HG02970 (cell line): ENCODE results near the gene PTPRE.

Experiments
- ATAC-seq: cut with Tn5 transposase; IDR thresholded peaks from one replicate; pipeline ENCODE4 v1.9.1; 2021; ENCODE audit warnings: mild to moderate bottlenecking, moderate library complexity, moderate number of reproducible peaks; ENCODE audit not compliant: unreplicated experiment, low FRiP score

Gene PTPRE

GRCh38 chr10:128017822-128018221, 110.9 kb downstream of the PTPRE start:
- no peak for ATAC-seq

DNA sequence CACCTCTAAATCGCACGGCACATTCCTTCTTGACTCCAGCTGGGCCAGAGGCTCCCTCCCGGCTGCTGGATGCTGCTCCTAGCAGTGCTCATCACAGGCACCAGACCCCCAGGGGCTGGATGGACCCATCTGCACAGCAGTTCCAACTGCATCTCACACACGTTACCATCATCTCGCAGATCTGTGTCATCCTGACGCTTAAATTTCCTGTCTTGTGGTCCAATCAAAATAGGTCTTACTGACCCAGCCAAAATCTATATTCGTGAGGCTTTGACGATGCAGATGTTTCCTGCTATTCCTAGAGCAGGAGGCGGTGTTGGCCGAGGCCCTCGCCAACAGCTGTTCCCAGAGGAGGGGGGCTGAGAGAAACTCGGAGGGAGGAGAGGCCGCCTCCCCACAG, 111.3 kb downstream of the PTPRE start:
- no peak for ATAC-seq

GRCh38 chr10:128018691-128019090, 111.8 kb downstream of the PTPRE start:
- no peak for ATAC-seq

GRCh38 chr10:128022261-128023196, 115.6 kb downstream of the PTPRE start:
- ATAC-seq: no peak

DNA sequence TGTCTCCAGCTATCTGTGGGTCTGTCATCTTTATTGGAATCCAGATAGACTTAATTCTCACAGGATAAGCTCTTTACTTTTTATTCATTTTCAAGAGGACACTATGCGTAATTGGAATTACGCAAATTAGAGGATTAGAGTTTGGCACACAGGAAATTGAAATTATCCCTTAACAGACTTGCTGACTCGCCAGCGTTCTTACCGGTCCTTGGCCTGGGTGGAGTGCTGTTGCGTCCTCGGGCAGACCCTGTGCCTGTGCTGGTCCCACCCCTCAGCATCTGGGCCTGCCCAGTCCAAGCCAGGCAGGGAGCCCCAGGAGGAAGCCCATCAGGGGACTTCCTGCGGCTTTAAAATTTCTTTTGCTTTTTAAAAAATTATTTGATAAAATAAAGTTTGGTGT, 117.5 kb downstream of the PTPRE start:
- ATAC-seq: no peak

GRCh38 chr10:128025437-128025836, 118.5 kb downstream of the PTPRE start:
- no peak for ATAC-seq

- ATAC-seq: no peak
Measured at GRCh38 chr10:128025951-128026350, 119.0 kb downstream of the PTPRE start.

DNA sequence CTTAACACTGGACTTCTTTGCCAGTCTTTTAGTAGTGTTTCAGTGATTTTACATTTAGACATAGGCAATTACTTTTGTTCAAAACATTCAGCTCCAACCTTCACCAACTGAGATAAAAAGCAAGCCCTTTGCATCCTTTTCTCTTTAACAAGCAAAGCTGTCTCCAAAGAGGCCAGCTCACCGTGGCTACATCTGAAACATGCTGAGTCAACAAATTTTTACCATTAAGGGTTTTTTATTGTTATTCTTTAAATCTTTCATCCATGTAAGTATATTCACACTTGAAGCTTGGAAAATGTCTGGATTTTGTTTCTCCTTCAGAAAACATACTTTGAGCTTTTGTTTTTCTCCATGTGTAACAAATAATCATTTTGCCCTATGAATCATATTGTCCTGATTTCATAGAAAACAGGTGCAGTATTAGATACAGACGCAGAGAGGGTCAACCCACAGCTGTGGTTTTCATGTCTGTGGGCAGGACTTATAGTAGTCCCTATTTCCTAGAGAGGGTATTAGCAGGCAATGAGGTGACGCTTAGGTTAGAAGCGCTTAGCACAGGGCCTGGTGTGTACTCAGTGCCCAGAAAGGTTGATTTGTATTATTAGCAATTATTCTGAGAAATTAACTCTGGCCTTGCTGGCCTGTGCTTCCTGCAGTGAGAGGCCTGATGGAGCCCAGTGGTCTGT, 119.9 kb downstream of the PTPRE start:
- ATAC-seq: no peak

DNA sequence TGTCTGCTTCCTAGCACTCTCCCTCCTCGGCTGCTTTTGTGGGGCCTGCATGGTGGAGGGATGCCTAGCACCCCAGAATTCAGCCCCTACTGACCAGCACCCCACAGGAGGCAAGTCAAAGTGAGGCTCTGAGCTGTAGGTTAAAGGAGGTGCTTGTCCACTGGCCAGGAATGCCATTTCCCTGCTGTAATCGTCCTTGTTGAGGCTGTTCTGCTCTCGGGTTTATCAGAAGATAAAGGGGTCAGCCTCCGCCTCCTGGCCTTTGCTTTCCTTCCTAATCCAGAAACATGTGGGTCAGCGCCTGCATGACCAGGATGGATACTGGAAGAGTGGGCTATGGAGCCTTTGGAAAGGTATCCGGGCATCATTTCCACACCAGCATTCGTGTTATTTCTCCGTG, 120.4 kb downstream of the PTPRE start:
- no peak for ATAC-seq

GRCh38 chr10:128027822-128028507, 121.1 kb downstream of the PTPRE start:
- ATAC-seq: no peak

- no peak for ATAC-seq
Measured at GRCh38 chr10:128028508-128029289, 121.8 kb downstream of the PTPRE start.

DNA sequence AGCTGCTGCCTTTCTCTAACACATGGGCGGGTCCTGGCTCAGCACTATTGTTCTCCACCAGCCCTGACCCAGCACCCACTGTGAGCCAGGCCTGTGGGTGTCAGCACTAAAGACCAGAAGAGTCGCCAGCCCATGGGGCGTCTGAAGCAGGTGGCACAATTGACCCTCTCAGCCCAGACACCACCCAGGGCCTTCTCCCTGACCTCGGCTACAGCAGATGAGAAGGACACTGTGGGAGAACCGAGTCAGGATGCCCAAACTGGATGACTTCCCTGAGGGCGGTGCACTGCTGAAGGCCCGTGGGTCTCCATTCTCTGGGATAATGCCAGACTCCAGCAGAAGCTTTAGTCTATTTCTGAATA, 122.4 kb downstream of the PTPRE start:
- no peak for ATAC-seq

- no peak for ATAC-seq
Measured at GRCh38 chr10:128029731-128030369, 122.9 kb downstream of the PTPRE start.

DNA sequence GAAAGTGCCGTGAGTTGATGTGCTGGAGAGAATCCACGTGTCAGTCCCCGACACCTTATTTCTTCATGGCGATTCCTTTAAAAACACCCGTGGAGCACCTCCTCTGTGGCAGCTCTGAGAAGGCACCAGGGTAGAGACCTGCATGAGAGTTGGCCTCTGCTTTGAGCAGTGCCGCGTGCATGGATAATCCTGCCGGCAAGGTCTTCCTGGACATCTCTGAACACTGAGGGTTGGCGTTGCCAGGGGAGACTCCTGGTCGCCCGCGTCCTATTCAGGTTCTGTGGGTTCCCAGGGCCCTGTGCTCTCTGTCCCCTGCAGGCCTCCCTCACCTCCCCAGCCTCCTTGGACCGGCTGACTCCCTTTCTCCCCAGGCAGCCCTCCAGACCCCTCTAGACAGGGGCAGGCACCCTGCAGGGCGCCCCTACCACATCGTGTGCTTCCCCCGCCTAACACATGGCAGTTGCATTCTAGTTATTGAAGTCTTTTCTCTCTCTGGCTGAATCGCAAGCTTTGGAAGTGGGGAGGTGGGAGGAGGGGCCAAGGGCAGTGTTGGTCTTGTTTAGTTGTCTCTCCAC, 123.7 kb downstream of the PTPRE start:
- no peak for ATAC-seq

GRCh38 chr10:128031216-128031615, 124.3 kb downstream of the PTPRE start:
- ATAC-seq: no peak

DNA sequence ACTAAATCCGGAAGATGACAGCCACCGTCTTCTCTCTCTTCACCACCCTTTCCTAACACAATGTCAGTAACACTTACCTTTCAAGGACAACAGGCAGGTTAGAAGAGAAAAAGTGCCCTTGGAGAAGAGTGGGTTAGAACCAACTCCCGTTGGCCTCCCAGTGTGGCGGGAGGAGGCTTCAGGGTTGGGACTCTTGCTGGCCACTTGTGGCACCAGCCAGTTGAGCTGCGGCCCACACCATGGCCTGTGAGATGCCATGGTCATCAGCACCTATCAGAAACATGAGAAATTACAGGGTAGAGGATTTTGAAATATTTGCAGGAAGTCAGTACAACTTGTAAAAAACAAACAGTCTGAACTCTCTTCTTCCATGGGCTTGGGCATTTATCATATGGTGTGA, 125.6 kb downstream of the PTPRE start:
- ATAC-seq: no peak

DNA sequence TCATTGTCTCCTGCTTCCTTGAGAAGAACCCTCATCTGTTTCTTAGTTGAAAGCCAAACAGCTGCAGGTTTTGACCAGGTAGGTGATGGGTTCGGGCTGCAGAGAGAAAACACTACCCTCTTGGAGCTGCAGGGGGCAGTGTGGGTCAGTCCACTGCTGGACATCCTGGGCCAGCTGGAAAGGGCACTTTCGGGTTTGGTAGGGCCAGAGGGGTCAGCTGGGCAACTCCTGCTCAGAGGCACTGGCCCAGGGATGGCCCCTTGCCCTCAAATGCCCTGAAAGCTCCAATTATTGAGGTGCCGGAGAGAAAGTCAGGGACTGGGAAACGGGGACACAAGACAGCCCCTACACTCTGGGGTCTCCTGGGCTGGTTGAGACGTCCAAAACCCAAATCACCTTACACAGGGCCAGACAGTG, 128.7 kb downstream of the PTPRE start:
- no peak for ATAC-seq

DNA sequence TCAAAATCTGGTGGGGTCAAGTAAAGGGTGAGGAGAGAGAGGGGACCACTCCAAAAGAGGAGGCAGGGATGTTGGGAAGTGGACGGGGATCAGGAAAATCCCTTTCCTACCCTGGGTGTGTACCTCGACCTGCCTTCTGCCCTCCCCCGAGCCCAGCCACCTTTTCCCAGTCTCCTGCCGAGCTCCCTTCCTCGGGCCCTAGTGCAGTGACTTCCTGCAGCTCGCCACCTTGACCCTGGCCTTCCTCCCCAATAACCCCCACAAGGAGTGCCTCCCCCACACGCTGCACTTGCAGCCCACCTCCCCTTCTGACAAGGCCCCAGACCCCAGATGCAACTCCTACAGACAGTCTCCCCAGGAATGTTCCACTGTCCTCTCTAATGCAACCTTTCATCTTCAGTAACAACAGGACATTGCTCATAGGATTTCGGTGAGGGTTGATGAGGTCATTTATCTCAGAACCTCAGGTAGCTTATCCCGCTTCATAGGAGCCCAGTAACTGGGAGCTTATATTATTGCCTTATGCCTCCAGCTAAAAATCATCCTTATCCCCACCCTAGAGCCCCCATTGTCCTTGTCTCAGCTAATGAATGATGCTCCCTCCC, 129.2 kb downstream of the PTPRE start:
- no peak for ATAC-seq
